Sigmoid colon (tissue), 7 donors: ENCODE results near the gene FEZF1. TPM values are rescaled to one million over a fixed set of nuclear protein-coding genes. Genes with fewer than 3 reads are reported as not detected.

ENCODE experiments used
- DNase-seq: peaks from one replicate; pipeline ENCODE4 v3.0.0-alpha.2; 2019
- H3K27ac ChIP-seq, 4 donors: fragments of 200-600 bp; sonication (generic); one replicate each; pipeline ENCODE4 v1.5.1; 2016 to 2019; ENCODE audit warnings: mild to moderate bottlenecking in 1 of 4
- H3K27me3 ChIP-seq, 3 donors: fragments of 200-600 bp; sonication (generic); one replicate each; pipeline ENCODE4 v1.5.1; 2019; ENCODE audit warnings: mild to moderate bottlenecking in 1 of 3
- H3K36me3 ChIP-seq, 4 donors: fragments of 200-600 bp; sonication (generic); one replicate each; pipeline ENCODE4 v1.5.1; 2016 to 2019
- H3K4me1 ChIP-seq, 4 donors: fragments of 200-600 bp; sonication (generic); one replicate each; pipeline ENCODE4 v1.5.1; 2017 to 2019
- H3K4me3 ChIP-seq, 4 donors: fragments of 200-600 bp; sonication (generic); one replicate each; pipeline ENCODE4 v1.5.1; 2017 to 2019; ENCODE audit warnings: mild to moderate bottlenecking in 2 of 4, moderate library complexity in 1 of 4
- H3K9me3 ChIP-seq, 4 donors: fragments of 200-600 bp in 3 of 4; sonication (generic) in 3 of 4; one replicate each; pipeline versions ENCODE4 v1.5.1 to v1.6.1; 2013 to 2019
- EP300 ChIP-seq, 4 donors: sonication (generic); formaldehyde crosslinking; IDR thresholded peaks; one replicate each; pipeline ENCODE4 v1.6.1; 2017; ENCODE audit warnings: antibody characterized with exemption in 4 of 4
- POLR2A ChIP-seq, 2 donors: fragments of 450-650 bp; IDR thresholded peaks; one replicate each; pipeline ENCODE4 v1.6.1; 2016; ENCODE audit warnings: antibody characterized with exemption in 2 of 2, mild to moderate bottlenecking in 2 of 2, moderate library complexity in 2 of 2
- POLR2AphosphoS5 ChIP-seq, 4 donors: sonication (generic); formaldehyde crosslinking; IDR thresholded peaks; one replicate each; pipeline ENCODE4 v1.6.1; 2017; ENCODE audit warnings: antibody characterized with exemption in 4 of 4
- WGBS, 2 donors: extraction: QIAGEN DNeasy Blood & Tissue Kit; methylation state at CpG; one replicate each; pipeline ENCODE4 v1.1.7; 2013; 5-methylcytosine and 5-hydroxymethylcytosine counted together
- intact Hi-C: fragments of 100-400 bp; cut with DNase I; formaldehyde crosslinking; loops from one replicate; pipeline ENCODE4 v1.15.1; 2023
- polyA plus RNA-seq, 3 donors: library from polyadenylated mRNA; stranded (reverse); fragments of 200-250 nt; gene quantifications; one replicate each; pipeline ENCODE4 v1.2.3, GENCODE V29; 2013
- total RNA-seq, 4 donors: library from RNA; depleted of rRNA; stranded (reverse); fragments of >200 nt; gene quantifications; one replicate each; pipeline ENCODE4 v1.1.0, GENCODE V29; 2016
- TF ChIP-seq, protein P1 (sequence below), 4 experiments: fragments of 450-650 bp in 3 of 4; fragments of 200-600 bp in 1 of 4; IDR thresholded peaks; one replicate each; pipeline ENCODE4 v1.5.1; 2016 to 2019; ENCODE audit warnings: antibody characterized with exemption in 4 of 4, mild to moderate bottlenecking in 3 of 4, moderate library complexity in 2 of 4
- donor health status: healthy with polysubstance abuse.
- donor health status: Bipolar disorder and iron deficiency.
- donor health status: healthy.

The FEZF1 gene
- total and polyA plus RNA-seq, 7 donors: not detected

DNA sequence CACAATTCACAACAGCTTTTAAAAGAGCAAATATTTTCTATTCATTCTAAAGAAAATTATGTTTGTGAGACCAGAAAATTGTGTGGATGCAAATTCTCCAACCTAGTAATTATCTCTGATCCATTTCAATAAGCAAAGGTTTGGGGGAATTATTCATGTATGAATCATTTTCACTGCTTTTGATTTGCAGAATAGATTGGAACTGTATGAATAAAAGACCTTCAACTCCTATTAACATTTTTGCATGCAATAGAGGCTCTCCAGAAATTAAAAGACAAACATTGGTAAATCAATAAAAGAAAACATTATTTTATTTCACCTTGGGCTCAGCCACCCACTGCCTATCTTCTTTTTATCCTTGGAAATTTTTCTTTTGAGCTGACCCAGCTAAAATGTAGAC, 43.5 kb downstream of the FEZF1 start:
- intact Hi-C loops: no loop called here

DNA sequence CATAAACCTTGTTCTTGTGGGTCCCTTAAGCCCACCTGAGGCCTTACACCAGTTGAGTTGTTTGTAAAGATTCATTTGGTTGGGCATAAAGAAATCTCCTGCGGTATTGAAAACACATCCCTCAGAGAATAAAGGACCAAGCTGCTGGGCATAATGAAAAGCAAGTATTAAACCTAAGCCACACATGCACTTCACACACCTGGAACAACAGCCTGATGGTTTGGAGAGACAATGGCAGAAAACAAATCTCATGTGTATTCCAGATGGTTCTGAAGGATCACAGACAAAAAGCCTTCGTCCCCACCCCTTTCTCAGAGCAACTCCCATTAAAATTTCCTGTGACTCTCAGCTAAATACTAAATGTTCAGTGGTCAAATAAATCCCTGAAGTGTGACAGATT, 44.2 kb downstream of the FEZF1 start:
- intact Hi-C loops: no loop called here
- DNase-seq: no peak
- Histone ChIP-seq H3K36me3 (no peaks in the 10 kb centered on the region), H3K9me3 (no peaks in the 10 kb centered on the region), H3K4me3 (no peak overlapping the region), H3K27ac (no peak overlapping the region), H3K4me1 (no peaks in the 10 kb centered on the region), H3K27me3 (no peaks in the 10 kb centered on the region)
- TF ChIP-seq POLR2AphosphoS5 (IDR thresholded peaks at IDR 0.05) (no peak), EP300 (IDR thresholded peaks at IDR 0.05) (no peak), POLR2A (IDR thresholded peaks at IDR 0.05) (no peak)
- TF ChIP-seq, protein P1, sequence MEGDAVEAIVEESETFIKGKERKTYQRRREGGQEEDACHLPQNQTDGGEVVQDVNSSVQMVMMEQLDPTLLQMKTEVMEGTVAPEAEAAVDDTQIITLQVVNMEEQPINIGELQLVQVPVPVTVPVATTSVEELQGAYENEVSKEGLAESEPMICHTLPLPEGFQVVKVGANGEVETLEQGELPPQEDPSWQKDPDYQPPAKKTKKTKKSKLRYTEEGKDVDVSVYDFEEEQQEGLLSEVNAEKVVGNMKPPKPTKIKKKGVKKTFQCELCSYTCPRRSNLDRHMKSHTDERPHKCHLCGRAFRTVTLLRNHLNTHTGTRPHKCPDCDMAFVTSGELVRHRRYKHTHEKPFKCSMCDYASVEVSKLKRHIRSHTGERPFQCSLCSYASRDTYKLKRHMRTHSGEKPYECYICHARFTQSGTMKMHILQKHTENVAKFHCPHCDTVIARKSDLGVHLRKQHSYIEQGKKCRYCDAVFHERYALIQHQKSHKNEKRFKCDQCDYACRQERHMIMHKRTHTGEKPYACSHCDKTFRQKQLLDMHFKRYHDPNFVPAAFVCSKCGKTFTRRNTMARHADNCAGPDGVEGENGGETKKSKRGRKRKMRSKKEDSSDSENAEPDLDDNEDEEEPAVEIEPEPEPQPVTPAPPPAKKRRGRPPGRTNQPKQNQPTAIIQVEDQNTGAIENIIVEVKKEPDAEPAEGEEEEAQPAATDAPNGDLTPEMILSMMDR (IDR thresholded peaks at IDR 0.05): no peak
- WGBS, 2 donors: 38 to 63% methylated on average over 2 of the region's 2 CpGs

More for the DNA sequence above, 43.5 kb downstream of the FEZF1 start:
- no peaks in the 10 kb centered on the region for H3K27me3 ChIP-seq
- DNase-seq: no peak
- no peaks in the 10 kb centered on the region for H3K36me3 ChIP-seq
- no peak overlapping the region for H3K4me3 ChIP-seq
- TF ChIP-seq EP300 (IDR thresholded peaks at IDR 0.05) (no peak), POLR2AphosphoS5 (IDR thresholded peaks at IDR 0.05) (no peak), POLR2A (IDR thresholded peaks at IDR 0.05) (no peak)
- TF ChIP-seq, protein P1 (IDR thresholded peaks at IDR 0.05): no peak
- H3K9me3 ChIP-seq: no peaks in the 10 kb centered on the region
- no peaks in the 10 kb centered on the region for H3K4me1 ChIP-seq
- H3K27ac ChIP-seq: no peak overlapping the region

DNA sequence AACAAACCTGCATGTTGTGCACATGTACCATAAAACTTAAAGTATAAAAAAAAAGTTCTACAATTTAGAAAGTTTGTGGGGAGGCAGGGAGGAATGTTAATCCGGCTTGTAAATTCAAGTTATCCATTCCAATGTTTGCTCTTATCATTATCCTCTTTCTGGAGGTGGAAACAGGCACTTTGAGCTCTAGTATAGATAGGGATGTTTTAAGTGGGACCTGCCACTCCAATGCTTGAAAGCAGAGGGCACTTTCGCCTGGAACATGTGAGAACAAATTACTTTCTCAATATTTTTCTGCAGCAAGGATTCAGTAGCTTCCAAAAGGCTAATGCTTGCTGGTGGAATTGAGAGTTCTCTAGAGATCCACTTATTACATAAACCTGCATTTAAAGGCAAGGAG, 45.6 kb downstream of the FEZF1 start:
- Histone ChIP-seq H3K4me3 (no peak overlapping the region), H3K27ac (no peak overlapping the region), H3K4me1 (no peaks in the 10 kb centered on the region), H3K9me3 (no peaks in the 10 kb centered on the region), H3K36me3 (no peaks in the 10 kb centered on the region), H3K27me3 (no peaks in the 10 kb centered on the region)
- WGBS, 2 donors: 63 to 68% methylated on average over 2 of the region's 2 CpGs
- DNase-seq: no peak
- TF ChIP-seq POLR2AphosphoS5 (IDR thresholded peaks at IDR 0.05) (no peak), EP300 (IDR thresholded peaks at IDR 0.05) (no peak), POLR2A (IDR thresholded peaks at IDR 0.05) (no peak)
- TF ChIP-seq, protein P1 (IDR thresholded peaks at IDR 0.05): no peak
- intact Hi-C loops: no loop called here

DNA sequence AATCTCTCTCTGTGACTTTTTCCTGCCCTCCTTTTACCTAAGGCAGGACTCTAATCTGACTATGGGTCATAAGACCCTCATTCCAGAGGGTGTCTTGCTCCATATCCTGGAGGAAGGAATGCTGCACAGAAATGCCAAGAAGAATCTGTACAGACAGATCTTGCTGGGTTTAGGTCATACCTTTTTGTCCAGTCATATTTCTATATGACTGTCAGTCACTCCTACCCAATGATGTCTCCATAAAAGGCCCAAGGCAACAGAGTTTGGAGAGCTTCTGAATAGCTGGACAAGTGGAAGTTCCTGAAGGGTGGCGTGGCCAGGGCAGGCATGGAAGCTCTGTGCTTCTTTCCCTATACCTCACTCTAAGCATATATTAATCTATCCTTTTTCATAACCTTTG, 47.5 kb downstream of the FEZF1 start:
- H3K36me3 ChIP-seq: no peaks in the 10 kb centered on the region
- TF ChIP-seq EP300 (IDR thresholded peaks at IDR 0.05) (no peak), POLR2AphosphoS5 (IDR thresholded peaks at IDR 0.05) (no peak), POLR2A (IDR thresholded peaks at IDR 0.05) (no peak)
- TF ChIP-seq, protein P1 (IDR thresholded peaks at IDR 0.05): no peak
- H3K4me1 ChIP-seq: no peaks in the 10 kb centered on the region
- no peaks in the 10 kb centered on the region for H3K9me3 ChIP-seq
- WGBS, 2 donors: 79 to 93% methylated on average over 1 of the region's 1 CpG
- H3K27ac ChIP-seq: no peak overlapping the region
- intact Hi-C loops: no loop called here
- no peak for DNase-seq
- H3K4me3 ChIP-seq: no peak overlapping the region
- H3K27me3 ChIP-seq: no peaks in the 10 kb centered on the region

DNA sequence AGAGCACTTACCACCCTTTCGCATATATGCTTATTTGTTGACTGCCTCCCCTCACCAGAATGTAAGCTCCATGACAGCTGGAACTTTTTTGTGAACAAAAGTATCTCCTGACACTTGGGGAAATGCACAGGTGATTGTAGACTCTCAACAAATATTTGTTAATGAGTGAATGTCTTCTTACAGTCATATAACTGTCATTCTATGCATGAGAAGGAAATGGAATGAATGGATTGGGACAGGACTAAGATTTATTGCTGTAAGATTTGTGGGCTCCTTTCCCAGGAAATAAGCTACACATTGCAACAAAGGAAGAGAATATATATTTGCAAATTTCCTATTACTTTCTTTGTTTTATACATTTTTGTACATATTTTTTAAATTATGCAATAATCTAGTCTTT, 48.5 kb downstream of the FEZF1 start:
- Histone ChIP-seq H3K4me3 (no peak overlapping the region), H3K9me3 (no peaks in the 10 kb centered on the region), H3K27me3 (no peaks in the 10 kb centered on the region), H3K27ac (no peak overlapping the region), H3K4me1 (no peaks in the 10 kb centered on the region), H3K36me3 (no peaks in the 10 kb centered on the region)
- intact Hi-C loops: no loop called here
- no peak for TF ChIP-seq POLR2AphosphoS5 (IDR thresholded peaks at IDR 0.05)
- TF ChIP-seq EP300 (IDR thresholded peaks at IDR 0.05): no peak
- no peak for TF ChIP-seq POLR2A (IDR thresholded peaks at IDR 0.05)
- TF ChIP-seq, protein P1 (IDR thresholded peaks at IDR 0.05): no peak
- no peak for DNase-seq
- 46 to 57% methylated on average over 1 of the region's 1 CpG for WGBS, 2 donors
